HepG2 (cell line): ENCODE results near the gene CDK6. TPM values are rescaled to one million over a fixed set of nuclear protein-coding genes. Genes with fewer than 3 reads are reported as not detected.

ENCODE experiments used
- ATAC-seq: fragments of 200-7000 bp; cut with Tn5 transposase; 3 replicates; pipeline ENCODE4 v1.9.1; 2020; ENCODE audit warnings: mild to moderate bottlenecking, moderate library complexity
- BruUV-seq: library from RNA; stranded (reverse); fragments of 400-500 nt; replicated peaks from 2 replicates; lab custom pipeline; 2021; lab: Mats Ljungman, UMichigan
- CTCF ChIA-PET: fragments of 300-600 bp; formaldehyde crosslinking; extraction: SDS; loops from one replicate; lab custom pipeline; 2021; ENCODE audit warnings: low total read pairs, inconsistent platforms, low intra/inter-chr PET ratio; lab: Yijun Ruan, JAX
- POLR2A ChIA-PET: fragments of 350-600 bp; sonication (Branson Sonifier 250); formaldehyde crosslinking; loops from one replicate; lab custom pipeline; 2020; ENCODE audit warnings: antibody characterized with exemption, inconsistent platforms; lab: Yijun Ruan, JAX
- DNase-seq: peaks from one replicate; pipeline ENCODE4 v3.0.0-alpha.2; 2015; ENCODE audit warnings: low spot score
- FAIRE-seq: peaks from 3 replicates; lab custom pipeline; 2011; peaks lifted over from hg19 to GRCh38; lab: Jason Lieb, UNC
- H2AFZ ChIP-seq: one replicate; pipeline ENCODE4 v1.6.1; 2011; ENCODE audit warnings: low read length, inconsistent platforms
- H3K27ac ChIP-seq: fragments of 300-600 bp; 3 replicates; pipeline ENCODE4 v1.8.0; 2011; ENCODE audit warnings: mixed run types, mild to moderate bottlenecking, mixed read lengths, low read length, inconsistent platforms; ENCODE audit not compliant: insufficient read depth; ENCODE audit errors: extremely low read length
- H3K27me3 ChIP-seq, 2 experiments: fragments of 200-600 bp in 1 of 2; 2 replicates in 1 of 2; 3 replicates in 1 of 2; pipeline versions ENCODE4 v1.6.0 to v1.8.0; 2011; ENCODE audit warnings: low read length in 2 of 2, mild to moderate bottlenecking in 2 of 2, moderate library complexity in 2 of 2, inconsistent platforms in 1 of 2; ENCODE audit not compliant: insufficient read depth in 2 of 2, control insufficient read depth in 1 of 2
- H3K36me3 ChIP-seq, 2 experiments: fragments of 200-600 bp in 1 of 2; replicated peaks in 1 of 2; 2 replicates in 1 of 2; 3 replicates in 1 of 2; pipeline versions ENCODE4 v1.5.1 to v1.8.0; 2011; ENCODE audit warnings: low read length in 2 of 2, inconsistent platforms in 1 of 2; ENCODE audit not compliant: insufficient read depth in 2 of 2, control insufficient read depth in 1 of 2
- H3K4me1 ChIP-seq: 2 replicates; pipeline ENCODE4 v1.5.1; 2012; ENCODE audit warnings: low read length, inconsistent platforms; ENCODE audit not compliant: insufficient read depth
- H3K4me2 ChIP-seq: 2 replicates; pipeline ENCODE4 v1.6.0; 2011; ENCODE audit warnings: low read depth, low read length, inconsistent platforms
- H3K4me3 ChIP-seq, 3 experiments: fragments of 200-600 bp in 1 of 3; sonication (generic), shearing (Covaris generic) in 1 of 3; replicated peaks in 1 of 3; 2 replicates each; pipeline ENCODE4 v1.5.1; 2011 to 2016; ENCODE audit warnings: low read length in 3 of 3, inconsistent platforms in 2 of 3, low read depth in 2 of 3, mild to moderate bottlenecking in 2 of 3, control low read depth in 1 of 3, mixed read lengths in 1 of 3; ENCODE audit not compliant: insufficient read depth in 1 of 3
- H3K79me2 ChIP-seq: one replicate; pipeline ENCODE4 v1.6.1; 2011; ENCODE audit warnings: low read length, inconsistent platforms; ENCODE audit not compliant: insufficient read depth
- H3K9ac ChIP-seq: 2 replicates; pipeline ENCODE4 v1.6.0; 2011; ENCODE audit warnings: mild to moderate bottlenecking, low read depth, low read length, inconsistent platforms; ENCODE audit not compliant: insufficient read depth
- H3K9me3 ChIP-seq: 2 replicates; pipeline ENCODE4 v1.5.1; 2012; ENCODE audit warnings: mild to moderate bottlenecking, low read length
- H4K20me1 ChIP-seq: 2 replicates; pipeline ENCODE4 v1.6.0; 2011; ENCODE audit warnings: inconsistent platforms, mild to moderate bottlenecking, low read length, moderate library complexity; ENCODE audit not compliant: insufficient read depth
- MIXL1 ChIP-seq: IDR thresholded peaks from 2 replicates; pipeline ENCODE4 v1.6.1; 2016
- ZNF607 ChIP-seq: sonication (generic); formaldehyde crosslinking; IDR thresholded peaks from 2 replicates; pipeline ENCODE4 v1.5.1; 2020; ENCODE audit warnings: missing genetic modification reagents, mild to moderate bottlenecking, borderline replicate concordance
- ZNF713 ChIP-seq: sonication (generic); formaldehyde crosslinking; IDR thresholded peaks from 2 replicates; pipeline ENCODE4 v1.4.0; 2020; ENCODE audit warnings: mild to moderate bottlenecking, missing genetic modification reagents
- WGBS: methylation state at CpG from one replicate; pipeline ENCODE4 v1.1.6; 2017; ENCODE audit warnings: low lambda C conversion rate; 5-methylcytosine and 5-hydroxymethylcytosine counted together
- in situ Hi-C: cut with HindIII; loops from 2 replicates; pipeline ENCODE4 v1.10.0; 2017; ENCODE audit warnings: low pct_unique_long_range_greater_than_20kb; ENCODE audit not compliant: extremely low pct_ligation_motif_present
- intact Hi-C: fragments of 100-400 bp; cut with micrococcal nuclease; formaldehyde crosslinking; loops from one replicate; pipeline ENCODE4 v1.10.0; 2022; ENCODE audit not compliant: unreplicated experiment
- polyA plus RNA-seq, 8 experiments: library from polyadenylated mRNA; depleted of rRNA in 3 of 8; stranded (reverse) in 7 of 8; unstranded in 1 of 8; fragments of >200 nt; fragmentation: Illumina TruSeq in 4 of 8; extraction: Trizol in 4 of 8; gene quantifications; 2 replicates each; pipeline versions ENCODE4 v1.2.1 to v1.2.3, GENCODE V29; 2011 to 2016; ENCODE audit warnings: low read depth in 4 of 8, missing spikeins in 1 of 8, mixed read lengths in 1 of 8; ENCODE audit not compliant: insufficient read depth in 1 of 8
- total RNA-seq, 5 experiments: library from RNA; depleted of rRNA; stranded (reverse); fragments of >200 nt; fragmentation: Illumina TruSeq; extraction: Trizol; gene quantifications; 2 replicates each; pipeline ENCODE4 v1.2.3, GENCODE V29; 2016; ENCODE audit warnings: low read depth in 1 of 5
- TF ChIP-seq, protein P1 (sequence below): sonication (generic); formaldehyde crosslinking; IDR thresholded peaks from 2 replicates; pipeline ENCODE4 v1.5.1; 2020; ENCODE audit warnings: mild to moderate bottlenecking, missing genetic modification reagents
- TF ChIP-seq, protein P2 (sequence below): sonication (generic); formaldehyde crosslinking; conservative IDR thresholded peaks from 2 replicates; pipeline ENCODE4 v1.4.0; 2020; ENCODE audit warnings: missing genetic modification reagents
- TF ChIP-seq, protein P3 (sequence below): sonication (generic); formaldehyde crosslinking; IDR thresholded peaks from 2 replicates; pipeline ENCODE4 v1.4.0; 2020; ENCODE audit warnings: missing genetic modification reagents, low read depth, mild to moderate bottlenecking, borderline replicate concordance
- TF ChIP-seq, protein P4 (sequence below): sonication (generic); formaldehyde crosslinking; IDR thresholded peaks from 2 replicates; pipeline ENCODE4 v1.5.0; 2020; ENCODE audit warnings: missing genetic modification reagents
- TF ChIP-seq, protein P5 (sequence below): sonication (generic); formaldehyde crosslinking; IDR thresholded peaks from 2 replicates; pipeline ENCODE4 v1.4.0; 2020; ENCODE audit warnings: missing genetic modification reagents, borderline replicate concordance

Gene CDK6
- total and polyA plus RNA-seq, 2 of the 13 experiments (the other 11 are each of a cell fraction or from before 2014, with no cell fraction given), result 34.6 to 90.8 TPM

DNA sequence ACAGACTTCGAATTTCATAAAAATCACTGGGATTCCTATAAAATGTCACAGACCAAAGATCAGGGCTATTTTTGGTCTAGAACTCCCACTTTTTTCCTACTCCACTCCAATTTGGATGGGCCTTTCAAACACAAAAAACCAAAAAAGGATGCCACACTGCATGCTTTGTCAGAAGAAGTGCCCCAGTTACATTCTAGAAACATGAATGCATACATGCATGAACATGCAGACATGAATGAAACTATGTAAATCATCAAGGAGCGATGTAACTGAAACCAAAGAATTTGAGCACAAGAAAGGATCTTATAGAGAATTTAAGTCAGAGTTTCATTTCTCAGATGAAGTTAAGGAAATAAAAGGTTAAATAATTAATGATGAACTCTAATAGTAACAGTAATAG is 214.3 kb downstream of the CDK6 start (continued):
- TF ChIP-seq, protein P1, sequence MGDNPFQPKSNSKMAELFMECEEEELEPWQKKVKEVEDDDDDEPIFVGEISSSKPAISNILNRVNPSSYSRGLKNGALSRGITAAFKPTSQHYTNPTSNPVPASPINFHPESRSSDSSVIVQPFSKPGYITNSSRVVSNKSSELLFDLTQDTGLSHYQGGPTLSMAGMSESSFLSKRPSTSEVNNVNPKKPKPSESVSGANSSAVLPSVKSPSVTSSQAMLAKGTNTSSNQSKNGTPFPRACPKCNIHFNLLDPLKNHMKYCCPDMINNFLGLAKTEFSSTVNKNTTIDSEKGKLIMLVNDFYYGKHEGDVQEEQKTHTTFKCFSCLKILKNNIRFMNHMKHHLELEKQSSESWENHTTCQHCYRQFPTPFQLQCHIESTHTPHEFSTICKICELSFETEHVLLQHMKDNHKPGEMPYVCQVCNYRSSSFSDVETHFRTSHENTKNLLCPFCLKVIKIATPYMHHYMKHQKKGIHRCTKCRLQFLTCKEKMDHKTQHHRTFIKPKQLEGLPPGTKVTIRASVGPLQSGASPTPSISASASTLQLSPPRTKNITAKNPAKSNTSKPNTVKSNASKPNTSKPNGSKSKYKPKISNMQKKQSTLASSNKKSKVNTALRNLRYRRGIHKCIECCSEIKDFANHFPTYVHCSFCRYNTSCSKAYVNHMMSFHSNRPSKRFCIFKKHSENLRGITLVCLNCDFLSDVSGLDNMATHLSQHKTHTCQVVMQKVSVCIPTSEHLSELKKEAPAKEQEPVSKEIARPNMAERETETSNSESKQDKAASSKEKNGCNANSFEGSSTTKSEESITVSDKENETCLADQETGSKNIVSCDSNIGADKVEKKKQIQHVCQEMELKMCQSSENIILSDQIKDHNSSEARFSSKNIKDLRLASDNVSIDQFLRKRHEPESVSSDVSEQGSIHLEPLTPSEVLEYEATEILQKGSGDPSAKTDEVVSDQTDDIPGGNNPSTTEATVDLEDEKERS (CRISPR knock-in tag), result no peak
- no peak for TF ChIP-seq ZNF713 (CRISPR knock-in tag)
- TF ChIP-seq, all 625 proteins: peak for 0

DNA sequence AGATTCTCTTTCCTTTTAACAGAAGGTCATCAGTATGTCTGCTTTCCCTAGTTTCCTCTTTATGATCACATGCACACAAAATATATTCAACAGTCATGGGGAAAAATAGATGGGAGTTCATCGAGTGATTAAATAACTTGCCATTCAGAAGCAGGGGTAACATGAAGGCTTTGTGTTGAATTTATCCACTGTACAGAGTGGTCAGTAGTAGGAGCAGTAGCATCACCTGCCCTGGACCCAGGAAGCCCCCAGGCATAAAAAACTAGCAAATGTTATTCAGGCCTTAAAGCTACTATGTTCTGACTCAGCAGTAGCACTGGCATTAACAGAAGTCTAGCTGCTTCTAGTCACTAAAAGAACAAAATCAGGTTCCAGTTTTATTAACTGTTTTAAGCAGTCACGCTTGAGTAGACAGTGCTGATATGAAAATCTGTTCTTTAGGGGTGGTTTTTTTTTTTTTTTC is 214.8 kb downstream of the CDK6 start:
- TF ChIP-seq ZNF607 (CRISPR knock-in tag) (no peak), MIXL1 (CRISPR knock-in tag) (no peak)
- TF ChIP-seq, protein P2, sequence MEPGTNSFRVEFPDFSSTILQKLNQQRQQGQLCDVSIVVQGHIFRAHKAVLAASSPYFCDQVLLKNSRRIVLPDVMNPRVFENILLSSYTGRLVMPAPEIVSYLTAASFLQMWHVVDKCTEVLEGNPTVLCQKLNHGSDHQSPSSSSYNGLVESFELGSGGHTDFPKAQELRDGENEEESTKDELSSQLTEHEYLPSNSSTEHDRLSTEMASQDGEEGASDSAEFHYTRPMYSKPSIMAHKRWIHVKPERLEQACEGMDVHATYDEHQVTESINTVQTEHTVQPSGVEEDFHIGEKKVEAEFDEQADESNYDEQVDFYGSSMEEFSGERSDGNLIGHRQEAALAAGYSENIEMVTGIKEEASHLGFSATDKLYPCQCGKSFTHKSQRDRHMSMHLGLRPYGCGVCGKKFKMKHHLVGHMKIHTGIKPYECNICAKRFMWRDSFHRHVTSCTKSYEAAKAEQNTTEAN (CRISPR knock-in tag), result no peak
- TF ChIP-seq, protein P3, sequence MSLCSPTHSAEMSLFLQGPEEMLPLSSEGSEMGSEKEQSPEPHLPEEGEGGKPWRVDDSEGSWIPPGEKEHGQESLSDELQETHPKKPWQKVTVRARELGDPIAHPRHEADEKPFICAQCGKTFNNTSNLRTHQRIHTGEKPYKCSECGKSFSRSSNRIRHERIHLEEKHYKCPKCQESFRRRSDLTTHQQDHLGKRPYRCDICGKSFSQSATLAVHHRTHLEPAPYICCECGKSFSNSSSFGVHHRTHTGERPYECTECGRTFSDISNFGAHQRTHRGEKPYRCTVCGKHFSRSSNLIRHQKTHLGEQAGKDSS (CRISPR knock-in tag), result no peak
- TF ChIP-seq, protein P4, sequence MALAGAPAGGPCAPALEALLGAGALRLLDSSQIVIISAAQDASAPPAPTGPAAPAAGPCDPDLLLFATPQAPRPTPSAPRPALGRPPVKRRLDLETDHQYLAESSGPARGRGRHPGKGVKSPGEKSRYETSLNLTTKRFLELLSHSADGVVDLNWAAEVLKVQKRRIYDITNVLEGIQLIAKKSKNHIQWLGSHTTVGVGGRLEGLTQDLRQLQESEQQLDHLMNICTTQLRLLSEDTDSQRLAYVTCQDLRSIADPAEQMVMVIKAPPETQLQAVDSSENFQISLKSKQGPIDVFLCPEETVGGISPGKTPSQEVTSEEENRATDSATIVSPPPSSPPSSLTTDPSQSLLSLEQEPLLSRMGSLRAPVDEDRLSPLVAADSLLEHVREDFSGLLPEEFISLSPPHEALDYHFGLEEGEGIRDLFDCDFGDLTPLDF (CRISPR knock-in tag), result no peak
- TF ChIP-seq, protein P5, sequence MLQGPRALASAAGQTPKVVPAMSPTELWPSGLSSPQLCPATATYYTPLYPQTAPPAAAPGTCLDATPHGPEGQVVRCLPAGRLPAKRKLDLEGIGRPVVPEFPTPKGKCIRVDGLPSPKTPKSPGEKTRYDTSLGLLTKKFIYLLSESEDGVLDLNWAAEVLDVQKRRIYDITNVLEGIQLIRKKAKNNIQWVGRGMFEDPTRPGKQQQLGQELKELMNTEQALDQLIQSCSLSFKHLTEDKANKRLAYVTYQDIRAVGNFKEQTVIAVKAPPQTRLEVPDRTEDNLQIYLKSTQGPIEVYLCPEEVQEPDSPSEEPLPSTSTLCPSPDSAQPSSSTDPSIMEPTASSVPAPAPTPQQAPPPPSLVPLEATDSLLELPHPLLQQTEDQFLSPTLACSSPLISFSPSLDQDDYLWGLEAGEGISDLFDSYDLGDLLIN (CRISPR knock-in tag), result no peak
- no TSS peak for BruUV-seq
- Histone ChIP-seq H3K27me3 (no peaks in the 10 kb centered on the region), H4K20me1 (peaks cover 7% of the 10 kb centered on the region; the same call in 1 of the 2 replicates), H3K36me3 (peaks cover 23 to 75% of the 10 kb centered on the region in 2 experiments), H3K79me2 (no peaks in the 10 kb centered on the region), H2AFZ (no peak overlapping the region), H3K9me3 (no peaks in the 10 kb centered on the region), H3K4me3 (no peak overlapping the region), H3K27ac (peak overlapping the region; percentile 4), H3K9ac (no peak overlapping the region), H3K4me2 (no peak overlapping the region), H3K4me1 (no peaks in the 10 kb centered on the region)
- peak; percentile 41; the same call in 1 of the 3 replicates for ATAC-seq
- in situ Hi-C loops, result loop anchor here (5.0 to 10.0 kb wide), 2 partner anchors 211 to 433 kb away; no protein-coding TSS in a partner anchor
- WGBS, result 100% methylated on average over 2 of the region's 2 CpGs
- ChIA-PET POLR2A (no interaction called here), CTCF (interaction anchor here (1.3 to 2.0 kb wide), 3 partner anchors 212 to 434 kb away, joined by 7 to 12 read pairs (median 8); no protein-coding TSS in a partner anchor)
- DNase-seq, result no peak
- intact Hi-C loops, result loop anchor here (1.0 to 2.0 kb wide), 3 partner anchors 205 to 433 kb away; no protein-coding TSS in a partner anchor
- no peak for FAIRE-seq
